Measurements from ENCODE around the gene PRDX6.
"Not testable (repeated sequence)": the region's sequence is repeated elsewhere in the genome, so short reads cannot be mapped to it uniquely, and the experiment has no call there.

Gene PRDX6, protein sequence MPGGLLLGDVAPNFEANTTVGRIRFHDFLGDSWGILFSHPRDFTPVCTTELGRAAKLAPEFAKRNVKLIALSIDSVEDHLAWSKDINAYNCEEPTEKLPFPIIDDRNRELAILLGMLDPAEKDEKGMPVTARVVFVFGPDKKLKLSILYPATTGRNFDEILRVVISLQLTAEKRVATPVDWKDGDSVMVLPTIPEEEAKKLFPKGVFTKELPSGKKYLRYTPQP

DNA sequence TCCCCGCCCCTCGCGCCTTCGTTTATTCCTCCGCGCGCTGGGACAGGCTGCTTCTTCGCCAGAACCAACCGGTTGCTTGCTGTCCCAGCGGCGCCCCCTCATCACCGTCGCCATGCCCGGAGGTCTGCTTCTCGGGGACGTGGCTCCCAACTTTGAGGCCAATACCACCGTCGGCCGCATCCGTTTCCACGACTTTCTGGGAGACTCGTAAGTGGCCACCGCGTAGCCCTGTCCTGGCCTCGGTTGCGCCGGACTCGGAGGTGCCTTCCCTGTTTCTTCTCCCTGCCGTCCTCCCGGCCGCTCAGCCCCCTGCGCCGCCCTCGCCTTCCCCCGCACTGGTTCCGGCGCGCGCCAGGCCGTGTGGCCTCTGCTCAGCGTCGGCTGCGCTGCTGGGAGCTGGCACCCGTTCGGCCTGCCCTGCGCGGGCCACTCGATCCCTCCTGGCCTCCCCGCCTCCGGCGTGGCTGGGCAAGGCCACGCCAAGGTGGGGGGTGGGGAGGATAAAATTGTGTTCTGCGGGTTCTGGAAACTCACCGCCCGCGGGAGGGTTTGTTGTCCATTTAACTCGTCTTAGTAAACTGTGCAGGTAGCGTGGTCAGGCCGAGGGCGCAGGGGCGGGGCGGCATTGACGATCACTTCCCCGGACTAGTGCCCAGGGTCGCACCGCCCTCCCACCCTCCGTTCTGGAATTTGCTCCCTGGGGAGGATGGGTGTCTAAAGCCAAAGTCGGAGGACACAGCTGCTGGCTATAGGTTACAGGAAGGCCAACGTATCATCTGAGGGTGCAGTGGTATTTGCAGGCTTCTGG, at the start of gene PRDX6:
TSS of gene PRDX6 (plus strand) at position 50 of the 808 bp plus-strand sequence. CDS start at position 113, 63 bp downstream.
- no peak for DNase-seq

DNA sequence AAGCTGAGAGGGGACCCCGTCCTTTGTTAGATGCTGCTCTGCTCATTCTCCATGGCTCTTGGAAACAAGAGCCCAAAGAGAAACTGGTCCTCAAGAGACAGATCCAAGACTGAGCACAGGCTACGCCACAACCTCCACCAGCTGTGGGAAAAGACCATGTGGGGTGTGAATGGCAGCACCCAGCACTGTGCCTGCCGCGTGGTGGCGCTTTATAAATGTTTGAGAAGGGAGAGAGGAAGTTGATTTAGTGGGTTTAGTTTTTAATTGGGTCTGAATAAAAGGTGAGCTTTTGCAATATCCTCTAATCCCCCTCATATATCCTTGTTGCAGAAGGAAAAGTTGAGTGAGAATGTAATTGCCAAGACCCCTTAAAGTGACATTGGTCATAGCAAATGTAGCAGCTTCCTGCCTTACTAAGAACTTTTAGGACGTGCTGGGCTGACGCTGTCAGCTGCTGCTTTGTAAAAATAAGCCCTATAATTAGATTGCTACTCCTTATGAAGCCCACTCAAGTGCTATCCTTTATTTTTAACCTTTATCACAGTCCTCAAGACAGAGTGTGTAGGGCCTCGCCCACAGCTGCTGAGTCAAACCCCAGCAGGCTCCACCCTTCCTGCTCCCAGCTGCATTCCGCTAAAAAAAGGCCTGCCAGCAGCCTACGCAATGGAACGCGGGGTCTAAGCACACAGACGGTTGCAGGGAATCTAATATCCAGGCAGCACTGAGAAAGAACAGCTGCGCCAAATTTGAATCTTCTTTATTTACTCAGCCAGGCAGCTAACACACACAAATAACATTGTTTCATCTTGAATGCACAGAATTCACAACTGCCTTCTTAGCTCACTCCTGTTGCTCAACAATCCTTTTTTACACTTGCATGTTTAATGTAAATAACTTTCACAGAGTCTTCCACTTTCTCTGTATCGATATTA, 47.4 kb upstream of the PRDX6 start:
- peak; percentile 62 for DNase-seq

DNA sequence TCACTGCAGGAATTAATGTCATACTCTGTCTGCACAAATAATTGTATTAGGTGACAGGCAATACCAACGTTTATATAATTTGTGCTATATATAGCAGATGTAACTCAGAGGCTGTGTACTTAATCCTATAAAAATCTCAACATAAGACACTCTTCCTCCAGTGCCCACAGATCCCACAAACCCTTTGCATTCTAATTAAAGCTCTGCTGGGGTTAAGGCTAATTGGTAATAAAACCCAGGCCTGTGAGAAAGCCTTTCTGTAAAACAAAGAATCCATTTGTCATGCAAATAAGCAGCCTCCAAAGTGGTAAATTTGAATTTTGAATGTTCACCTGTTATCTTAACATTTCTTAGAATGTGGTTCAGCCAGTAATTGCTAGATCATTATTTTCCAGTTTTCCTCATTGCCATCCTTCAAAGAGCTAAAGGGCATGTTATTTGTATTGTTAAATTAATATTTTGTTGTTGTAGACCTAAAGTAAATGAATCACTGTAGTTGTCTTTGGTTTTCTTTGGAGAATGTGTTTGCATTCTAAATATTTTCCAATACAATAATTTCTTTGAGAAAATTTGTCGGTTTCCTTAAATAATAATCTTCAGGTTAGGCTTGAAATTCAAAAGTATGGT, 46.3 kb upstream of the PRDX6 start:
- no peak for DNase-seq

DNA sequence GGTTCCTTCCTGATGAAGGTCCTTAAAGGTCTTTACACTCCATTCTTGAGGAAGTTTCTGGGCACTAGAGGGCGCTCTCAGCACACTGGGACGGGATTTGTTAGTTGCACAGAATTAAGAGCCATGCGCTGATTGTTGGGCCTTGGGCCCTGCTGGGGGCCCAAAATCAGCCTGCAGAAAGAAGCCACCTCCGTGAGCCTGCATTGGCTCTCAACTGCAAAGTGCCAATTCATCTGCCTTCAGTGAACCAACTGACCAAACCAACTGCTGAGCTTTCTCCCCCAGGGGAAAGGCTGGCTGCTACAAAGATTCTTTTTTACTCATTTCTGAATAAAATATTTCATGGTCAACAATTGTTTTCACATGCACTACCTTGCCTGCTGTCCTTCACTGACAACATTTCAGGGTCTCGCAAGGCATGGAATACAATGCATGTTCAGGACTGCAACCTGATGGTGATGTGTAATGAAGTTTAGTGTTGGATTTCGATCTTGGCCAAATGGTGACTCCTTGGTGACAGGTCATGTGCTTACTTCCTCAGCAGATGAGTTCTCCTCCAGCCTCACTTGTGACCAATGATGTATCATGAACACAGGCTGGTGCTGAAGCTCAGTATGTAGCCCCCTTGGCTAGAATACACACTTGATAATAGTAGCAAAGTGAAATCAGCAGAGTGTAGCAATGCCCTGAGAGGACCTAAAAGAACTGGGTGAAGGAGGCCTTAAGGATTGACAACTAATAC, 45.7 kb upstream of the PRDX6 start:
- DNase-seq, result peak; percentile 86

GRCh38 chr1:173432331-173432730, 44.8 kb upstream of the PRDX6 start:
- DNase-seq, result no peak

DNA sequence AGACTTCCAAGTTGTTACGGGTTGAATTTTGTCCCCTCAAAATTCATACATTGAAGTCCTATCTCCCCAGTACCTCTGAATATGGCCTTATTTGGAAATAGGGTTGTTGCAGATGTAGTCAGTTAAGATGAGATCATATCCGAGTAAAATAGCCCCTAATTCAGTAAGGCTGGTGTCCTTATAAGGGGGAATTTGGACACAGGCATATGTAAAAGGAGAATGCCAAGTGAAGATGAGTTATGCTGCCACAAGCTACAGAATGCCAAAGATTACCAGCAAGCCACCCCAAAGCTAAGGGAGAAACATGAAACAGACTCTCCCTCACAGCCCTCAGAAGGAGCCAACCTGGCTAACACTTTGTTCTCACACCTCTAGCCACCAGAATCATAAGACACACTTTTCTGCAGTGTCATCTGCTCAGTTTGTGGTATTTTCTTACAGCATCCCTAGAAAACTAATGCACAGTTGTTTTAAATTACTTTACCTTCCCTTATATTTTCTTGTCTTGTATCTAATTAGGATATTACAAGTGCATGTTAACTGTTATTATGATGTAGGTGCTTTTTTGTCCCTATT, 43.3 kb upstream of the PRDX6 start:
- DNase-seq, result no peak

DNA sequence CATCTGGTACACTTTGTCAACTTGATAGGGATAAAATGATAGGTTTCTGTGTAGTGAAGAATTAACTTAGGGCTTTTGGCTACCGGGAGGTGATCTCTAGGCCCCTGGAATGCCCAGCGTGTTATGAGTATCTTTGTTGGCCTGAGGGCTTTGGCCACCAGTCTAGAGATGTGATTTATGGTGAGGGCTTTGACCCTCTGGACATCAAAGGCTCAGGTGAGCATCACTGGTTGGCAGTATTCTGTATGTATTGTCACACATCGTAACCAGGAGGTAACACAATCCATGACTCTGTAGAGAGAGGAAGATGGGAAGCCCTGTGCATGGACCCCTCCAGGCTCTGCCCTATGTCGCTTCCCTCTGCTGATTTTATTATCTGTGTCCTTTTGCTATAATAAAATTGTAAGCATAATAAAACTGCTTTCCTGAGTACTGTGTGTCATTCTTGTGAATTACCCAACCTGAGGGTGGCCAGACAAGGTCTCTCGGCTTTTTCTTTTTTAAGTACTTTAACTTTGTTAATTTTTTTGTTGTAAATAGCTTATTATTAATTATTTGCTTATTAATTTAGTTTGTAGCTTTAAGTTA, 40.2 kb upstream of the PRDX6 start:
- DNase-seq, result no peak

DNA sequence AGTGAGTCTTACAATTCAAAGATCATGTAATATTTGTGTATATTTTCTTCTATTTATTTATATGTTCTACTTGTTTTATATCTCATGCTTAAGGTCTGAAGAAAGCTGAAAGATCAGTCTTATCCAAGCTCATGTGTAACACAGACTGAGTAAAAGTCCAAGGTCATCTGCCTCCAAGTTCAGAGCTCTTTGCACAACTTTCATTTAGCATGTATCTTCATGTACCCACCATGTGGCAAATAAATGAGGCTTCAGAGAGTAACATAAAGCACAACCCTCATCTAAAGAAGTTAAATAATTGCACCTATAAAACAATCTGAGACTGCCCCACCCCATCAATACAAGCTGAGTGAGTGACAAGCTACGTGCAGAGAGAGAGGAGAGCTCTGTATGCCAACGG, 38.5 kb upstream of the PRDX6 start:
- no peak for DNase-seq

- DNase-seq, result no peak
Observed at GRCh38 chr1:173440430-173440829, 36.7 kb upstream of the PRDX6 start.

GRCh38 chr1:173444757-173445156, 32.4 kb upstream of the PRDX6 start:
- DNase-seq, result no peak

DNA sequence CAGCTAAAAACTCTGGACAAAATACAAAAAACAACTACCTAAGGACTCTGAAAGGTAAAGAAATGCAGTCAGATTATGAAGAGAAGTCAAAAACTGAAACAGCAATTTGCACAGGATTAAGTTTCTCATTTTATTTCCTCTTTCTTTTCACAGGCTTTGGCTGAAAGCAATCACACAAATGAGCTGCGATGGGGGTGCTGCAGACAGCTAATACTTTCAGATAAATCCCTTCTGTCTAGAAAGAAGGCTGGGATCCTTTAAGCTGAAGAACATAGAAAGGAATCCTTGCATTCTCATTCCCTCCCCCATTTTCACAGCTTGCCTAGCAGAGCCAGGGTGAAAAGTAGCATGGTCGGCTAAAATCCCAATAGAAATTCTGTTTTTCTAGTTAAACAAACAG, 32.0 kb upstream of the PRDX6 start:
- DNase-seq, result no peak

- DNase-seq, result no peak
Observed at GRCh38 chr1:173445656-173446055, 31.5 kb upstream of the PRDX6 start.

- DNase-seq, result no peak
Observed at GRCh38 chr1:173447224-173447623, 29.9 kb upstream of the PRDX6 start.

DNA sequence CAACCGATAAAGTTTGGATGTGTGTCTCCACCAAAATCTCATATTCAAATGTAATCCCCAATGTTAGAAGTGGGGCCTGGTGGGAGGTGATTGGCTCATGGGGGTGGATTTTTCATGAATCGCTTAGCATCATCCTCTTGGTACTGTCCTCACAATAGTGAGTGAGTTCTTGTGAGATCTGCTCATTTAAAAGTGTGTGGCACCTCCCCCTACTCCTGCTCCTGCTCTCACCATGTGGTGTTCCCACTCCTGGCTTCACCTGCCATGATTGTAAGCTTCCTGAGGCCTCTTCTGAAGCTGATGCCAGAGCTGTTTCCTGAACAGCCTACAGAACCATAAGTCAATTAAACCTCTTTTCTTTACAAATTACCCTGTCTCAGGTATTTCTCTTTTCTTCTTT, 28.2 kb upstream of the PRDX6 start:
- DNase-seq, result no peak

DNA sequence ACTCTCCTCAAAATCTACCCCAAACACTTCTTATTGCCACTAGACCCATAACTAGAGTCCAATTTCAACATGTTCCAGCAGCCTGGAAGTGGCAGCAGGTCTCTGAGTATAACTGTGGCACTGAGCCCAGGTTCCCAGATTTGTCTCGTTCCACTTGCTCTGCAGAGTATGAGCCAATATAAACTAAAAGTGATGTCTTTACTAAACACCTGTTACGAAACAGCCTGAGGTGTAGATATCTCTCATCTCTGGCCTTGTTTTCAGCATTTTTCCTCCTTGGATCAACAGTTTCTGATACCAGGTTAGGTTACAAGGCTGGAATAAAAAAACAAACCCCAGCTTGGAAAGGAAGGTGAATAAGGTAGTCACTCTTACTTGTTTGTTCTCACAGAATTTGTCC, 25.2 kb upstream of the PRDX6 start:
- no peak for DNase-seq

DNA sequence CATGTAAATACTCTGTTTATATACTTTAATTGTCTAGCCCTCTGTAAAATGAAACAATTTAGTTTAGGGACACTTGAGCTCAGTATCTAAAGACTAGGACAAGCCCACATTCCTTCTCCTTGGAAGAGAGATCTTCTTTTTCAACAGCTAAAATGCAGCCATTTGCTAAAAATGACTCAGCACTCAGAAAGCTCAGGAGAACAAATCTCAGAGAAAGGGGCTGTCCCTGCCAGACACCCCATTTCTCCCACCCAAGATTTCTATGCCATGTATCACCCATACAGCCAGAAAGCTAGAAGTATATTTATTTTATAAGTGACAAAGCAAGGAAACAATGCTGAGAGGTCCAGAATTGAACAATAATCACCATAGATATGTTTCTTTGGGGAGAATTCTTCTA, 23.2 kb upstream of the PRDX6 start:
- DNase-seq, result no peak

DNA sequence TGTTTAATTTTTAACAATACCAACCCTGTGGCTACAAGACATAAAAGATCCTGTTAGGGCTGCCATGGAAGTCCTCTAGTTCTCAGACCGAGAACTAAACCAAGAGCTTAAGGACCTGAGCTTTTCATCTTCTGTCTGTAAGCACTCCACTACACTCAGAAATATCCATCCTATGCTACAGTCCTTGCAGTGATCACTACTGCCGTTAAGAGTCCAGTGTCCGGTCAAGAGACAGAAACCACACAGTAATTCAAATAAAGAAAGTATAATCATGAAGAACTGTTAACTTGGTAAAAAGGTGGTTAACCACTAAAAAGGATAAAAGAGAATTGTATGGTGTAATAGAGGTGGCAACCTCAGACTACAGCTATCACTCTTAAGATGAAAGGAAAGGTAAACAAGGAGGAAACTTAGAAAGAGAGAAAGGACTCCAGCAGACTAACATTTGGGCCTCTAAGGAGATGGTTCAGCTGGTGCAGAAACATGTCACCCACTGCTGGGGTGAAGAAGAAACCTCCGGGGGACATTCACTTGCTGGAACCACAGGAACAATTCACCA, 22.1 kb upstream of the PRDX6 start:
- DNase-seq, result no peak

- DNase-seq, result no peak
Observed at GRCh38 chr1:173459885-173460284, 17.2 kb upstream of the PRDX6 start.

- DNase-seq, result not testable (repeated sequence)
Observed at GRCh38 chr1:173462666-173463065, 14.5 kb upstream of the PRDX6 start.

DNA sequence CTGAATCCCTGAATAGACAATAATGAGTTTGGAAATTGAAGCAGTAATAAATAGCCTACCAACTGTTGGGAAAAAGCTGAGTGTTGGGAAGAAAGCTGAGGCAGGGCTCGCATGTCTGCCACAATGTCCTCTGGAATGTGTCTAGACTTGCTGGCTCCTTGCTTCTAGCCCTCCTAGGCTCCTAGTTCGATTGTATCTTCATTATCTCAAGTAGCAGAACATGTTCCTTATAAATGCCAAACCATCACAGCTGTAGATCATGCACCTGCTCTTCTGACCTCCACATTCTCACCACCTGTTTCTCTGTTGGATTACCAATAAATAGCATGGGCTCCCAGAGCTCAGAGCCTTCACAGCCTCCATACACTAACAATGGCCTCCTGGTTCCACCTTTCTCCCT, 12.9 kb upstream of the PRDX6 start:
- not testable (repeated sequence) for DNase-seq

DNA sequence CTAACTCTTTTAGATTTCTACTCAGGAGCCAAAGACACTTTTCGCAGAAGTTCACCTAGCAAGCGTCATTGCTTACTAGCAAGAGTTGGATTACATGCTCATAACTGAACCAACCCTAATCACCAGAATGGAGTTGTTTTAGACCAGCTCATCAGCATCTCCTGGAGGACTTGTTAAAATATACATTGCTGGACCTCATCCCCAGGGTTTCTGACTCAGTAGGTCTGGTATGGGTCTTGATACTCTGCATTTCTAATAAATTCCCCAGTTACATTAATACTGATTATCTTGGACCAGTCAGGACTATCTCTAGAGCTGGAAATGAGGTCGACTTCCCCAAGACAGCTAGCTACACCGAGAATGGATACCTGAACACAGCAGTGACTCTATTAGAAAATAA, 9.7 kb upstream of the PRDX6 start:
- DNase-seq, result no peak

All from stimulated activated CD4-positive, alpha-beta T cell treated with anti-CD3 and anti-CD28 coated beads, Interleukin-12 subunit alpha, Interleukin-12 subunit beta, amount 100 ng/mL, for 4 hours (primary cell).